ENCODE results near the gene OTULIN.

DNA sequence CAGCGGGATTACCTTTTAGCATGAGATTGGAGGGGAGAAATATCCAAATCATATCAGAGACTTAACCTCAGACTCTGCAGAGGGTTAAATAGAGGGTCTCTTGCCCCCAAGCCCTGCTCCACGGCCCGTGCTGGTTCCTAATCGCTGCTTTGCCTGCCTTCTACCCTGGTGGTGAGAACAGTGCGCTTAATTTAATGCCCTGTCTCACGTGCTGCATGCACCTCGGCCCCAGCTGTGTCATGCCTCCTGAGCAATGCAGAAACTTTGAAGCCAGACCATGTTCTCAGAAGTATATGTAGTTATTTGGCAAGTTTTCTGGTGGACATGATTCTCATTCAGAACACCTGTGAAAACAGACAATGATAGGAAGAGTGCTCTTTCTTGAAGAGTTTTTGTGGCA, 1.4 kb downstream of the OTULIN start:
- TF ChIP-seq RAD21 (IDR thresholded peaks at IDR 0.05; ENCODE audit: low read length) (no peak), POLR2A (IDR thresholded peaks at IDR 0.05; ENCODE audit: low read depth, low read length) (no peak)
- TF ChIP-seq, protein P1, sequence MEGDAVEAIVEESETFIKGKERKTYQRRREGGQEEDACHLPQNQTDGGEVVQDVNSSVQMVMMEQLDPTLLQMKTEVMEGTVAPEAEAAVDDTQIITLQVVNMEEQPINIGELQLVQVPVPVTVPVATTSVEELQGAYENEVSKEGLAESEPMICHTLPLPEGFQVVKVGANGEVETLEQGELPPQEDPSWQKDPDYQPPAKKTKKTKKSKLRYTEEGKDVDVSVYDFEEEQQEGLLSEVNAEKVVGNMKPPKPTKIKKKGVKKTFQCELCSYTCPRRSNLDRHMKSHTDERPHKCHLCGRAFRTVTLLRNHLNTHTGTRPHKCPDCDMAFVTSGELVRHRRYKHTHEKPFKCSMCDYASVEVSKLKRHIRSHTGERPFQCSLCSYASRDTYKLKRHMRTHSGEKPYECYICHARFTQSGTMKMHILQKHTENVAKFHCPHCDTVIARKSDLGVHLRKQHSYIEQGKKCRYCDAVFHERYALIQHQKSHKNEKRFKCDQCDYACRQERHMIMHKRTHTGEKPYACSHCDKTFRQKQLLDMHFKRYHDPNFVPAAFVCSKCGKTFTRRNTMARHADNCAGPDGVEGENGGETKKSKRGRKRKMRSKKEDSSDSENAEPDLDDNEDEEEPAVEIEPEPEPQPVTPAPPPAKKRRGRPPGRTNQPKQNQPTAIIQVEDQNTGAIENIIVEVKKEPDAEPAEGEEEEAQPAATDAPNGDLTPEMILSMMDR (conservative IDR thresholded peaks at IDR 0.05; ENCODE audit: low read depth, low read length), result no peak

Measured in IMR-90 (cell line).